GM18517 (cell line): Measurements from ENCODE around the gene NCCRP1.
"Not testable (repeated sequence)": the region's sequence is repeated elsewhere in the genome, so short reads cannot be mapped to it uniquely, and the experiment has no call there.

Experiments
- ATAC-seq: cut with Tn5 transposase; IDR thresholded peaks from one replicate; pipeline ENCODE4 v1.9.1; 2021; ENCODE audit warnings: mild to moderate bottlenecking, moderate library complexity; ENCODE audit not compliant: unreplicated experiment

NCCRP1 gene

DNA sequence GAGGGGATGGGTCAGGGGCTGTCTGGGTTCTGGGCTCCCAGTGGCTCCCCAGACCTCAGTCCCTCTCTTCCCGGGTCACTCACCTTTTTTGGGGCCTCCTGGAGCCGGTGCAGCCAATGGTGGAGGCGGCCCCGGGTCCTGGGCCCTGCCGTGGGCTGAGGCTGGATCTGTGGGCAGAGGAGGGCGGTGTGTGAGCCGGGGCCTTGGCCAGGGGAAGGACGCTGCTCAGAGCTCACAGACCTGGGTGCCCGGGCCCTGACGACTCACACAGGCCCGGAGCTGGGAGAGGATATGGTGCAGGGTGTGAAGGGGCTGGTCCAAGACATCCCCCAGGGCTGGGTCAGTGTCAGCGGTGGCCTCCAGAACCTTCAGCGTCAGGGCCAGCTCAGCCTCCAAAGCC lies 47.0 kb downstream of the NCCRP1 start:
- ATAC-seq: not testable (repeated sequence)

DNA sequence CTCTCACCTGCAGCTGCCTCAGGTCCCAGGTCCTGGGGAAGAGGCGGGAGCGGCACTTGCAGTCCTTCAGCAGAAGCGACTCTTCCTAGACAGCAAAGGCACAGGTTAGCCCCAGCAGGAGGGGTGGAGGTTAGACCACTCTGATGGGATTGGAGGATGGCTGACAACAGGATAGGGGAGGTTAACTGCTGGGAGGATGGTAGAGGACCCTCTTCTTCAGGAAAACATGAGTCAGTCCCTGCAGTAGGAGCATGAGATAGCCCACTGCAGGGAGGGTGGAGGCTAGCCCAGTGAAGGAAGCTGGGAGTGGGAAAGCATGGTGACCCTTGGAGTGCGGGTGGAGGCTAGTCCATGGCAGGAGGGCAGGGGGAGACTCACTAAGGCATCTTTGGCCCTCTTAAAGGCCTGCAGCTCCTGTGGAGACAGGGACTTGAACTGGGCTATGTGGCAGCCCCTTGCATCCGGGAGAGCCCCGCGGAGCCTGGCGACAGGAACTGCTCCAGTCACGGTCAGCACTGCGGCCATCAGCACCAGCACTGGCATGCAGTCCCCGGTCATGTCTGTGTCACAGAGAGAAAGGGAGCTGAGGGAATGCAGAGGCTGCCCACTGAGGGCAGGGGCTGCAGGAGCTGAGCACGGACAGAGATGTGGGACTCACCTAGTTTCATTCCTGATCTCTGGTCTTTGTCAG lies 47.8 kb downstream of the NCCRP1 start, which contains the start of gene IFNL3:
IFNL3 (minus strand) TSS at position 597 of the 691 bp plus-strand sequence; CDS start at position 558, 39 bp downstream.
- not testable (repeated sequence) for ATAC-seq

DNA sequence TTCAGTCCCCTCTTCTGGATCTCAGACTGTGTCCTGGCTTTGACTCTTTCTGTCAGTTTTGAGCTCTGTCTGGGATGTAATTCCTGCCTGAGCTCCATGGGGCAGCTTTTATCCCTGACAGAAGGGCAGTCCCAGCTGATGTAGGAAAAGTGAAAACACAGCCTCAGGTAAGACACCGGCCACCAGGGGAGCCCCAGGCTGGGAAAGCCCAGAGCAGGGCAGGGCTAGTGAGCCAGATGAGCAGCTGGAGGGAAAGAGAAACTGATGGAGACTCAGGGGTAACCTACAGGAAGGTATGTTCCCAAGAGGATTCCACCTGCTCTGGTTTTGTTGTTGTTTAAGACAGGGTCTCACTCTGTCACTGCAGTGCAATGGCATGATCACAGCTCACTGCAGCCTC lies 48.4 kb downstream of the NCCRP1 start:
- ATAC-seq: not testable (repeated sequence)

DNA sequence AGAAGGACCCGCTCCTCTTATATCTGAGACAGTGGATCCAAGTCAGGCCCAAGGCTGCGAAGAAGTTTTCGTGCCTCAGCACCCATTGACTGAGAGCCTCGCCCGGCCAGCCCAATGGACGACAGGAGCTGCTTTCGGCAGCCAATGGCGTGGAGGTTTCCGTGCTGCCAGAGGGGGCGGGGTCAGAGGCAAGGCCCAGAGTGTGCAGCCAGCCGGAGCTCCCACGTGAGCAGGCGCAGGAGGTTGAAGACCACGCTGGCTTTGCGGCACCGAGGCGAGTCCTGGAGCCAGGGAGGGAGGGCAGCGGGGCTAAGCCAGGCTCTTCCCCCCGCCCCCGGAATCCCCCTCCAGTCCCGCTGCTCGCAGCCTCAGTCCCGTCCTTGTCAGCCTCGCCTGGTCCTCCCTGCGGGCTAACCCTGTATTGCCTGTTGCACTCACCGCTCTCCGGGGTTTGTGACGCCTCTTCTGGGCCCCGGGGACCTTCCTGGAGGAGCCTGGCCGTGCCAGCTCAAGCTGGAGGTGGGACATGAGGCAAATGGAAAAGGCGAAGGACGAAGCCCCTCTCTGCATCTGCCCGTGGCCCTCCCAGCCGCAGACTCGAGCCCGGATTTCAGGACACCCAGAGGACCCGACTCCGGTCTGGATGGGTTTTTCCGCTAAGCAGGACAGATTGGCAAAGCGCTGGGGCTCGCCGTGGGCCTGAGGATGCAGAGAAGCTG lies 50.3 kb downstream of the NCCRP1 start:
- no peak for ATAC-seq

DNA sequence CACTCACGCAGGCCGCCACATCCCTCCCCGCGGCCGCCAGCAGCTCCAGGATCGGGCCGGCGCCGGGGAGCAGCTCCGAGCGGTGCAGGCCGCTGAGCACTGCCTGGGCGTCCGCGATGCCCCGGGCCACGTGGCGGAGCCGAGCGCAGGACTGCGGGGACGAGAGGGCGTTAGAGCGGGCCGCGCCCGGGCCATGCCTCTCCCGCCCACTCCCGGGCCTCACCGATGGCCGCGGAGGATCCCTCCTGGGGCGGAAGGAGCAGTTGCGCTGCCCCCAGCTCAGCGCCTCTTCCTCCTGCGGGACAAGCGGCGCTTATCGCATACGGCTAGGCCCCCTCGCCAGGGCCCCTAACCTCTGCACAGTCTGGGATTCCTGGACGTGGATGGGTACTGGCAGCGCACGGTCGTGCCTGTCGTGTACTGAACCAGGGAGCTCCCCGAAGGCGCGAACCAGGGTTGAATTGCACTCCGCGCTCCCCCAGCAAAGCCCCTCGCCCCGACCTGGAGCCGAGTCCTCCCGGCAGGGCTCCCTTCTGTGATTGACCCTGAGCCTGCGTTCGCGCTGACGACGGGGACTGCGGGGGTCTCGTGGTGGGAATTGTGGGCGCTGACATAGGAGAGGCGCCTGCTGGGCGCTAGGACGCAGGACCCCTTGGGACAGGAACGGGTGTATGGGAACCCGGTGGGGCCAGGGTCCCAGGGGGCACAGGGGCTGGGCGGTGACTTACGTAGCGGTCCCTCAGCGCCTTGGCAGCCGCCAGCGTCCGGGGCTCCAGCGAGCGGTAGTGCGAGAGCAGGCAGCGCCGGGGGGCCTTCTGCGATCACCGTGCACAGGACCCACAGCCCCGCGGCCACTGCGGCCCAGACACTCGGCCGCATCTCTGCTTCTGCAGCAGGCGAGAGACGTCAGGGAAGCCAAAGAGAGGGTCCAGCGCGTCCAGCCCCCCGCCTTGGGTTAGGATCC lies 51.2 kb downstream of the NCCRP1 start:
- no peak for ATAC-seq

DNA sequence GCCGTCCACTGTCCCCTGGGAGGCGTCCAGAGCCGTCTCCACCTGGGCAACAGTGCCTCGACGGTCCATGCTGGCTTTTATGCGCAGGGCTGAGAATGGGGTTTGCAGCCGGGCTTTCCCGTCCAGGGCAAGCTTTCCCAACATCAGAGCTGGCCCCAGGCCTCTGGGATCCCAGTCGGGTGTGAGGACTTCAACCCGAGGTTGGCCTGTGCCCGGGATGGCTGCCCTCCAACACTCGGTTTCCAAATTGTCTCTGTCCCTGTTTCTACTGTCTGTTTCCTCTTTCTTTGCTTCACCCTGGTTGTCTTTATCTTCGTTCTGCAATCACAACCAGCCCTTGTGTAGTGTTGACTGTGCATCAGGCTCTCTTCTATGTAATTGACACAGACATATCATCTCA lies 52.0 kb downstream of the NCCRP1 start, which contains the start of gene IFNL4:
IFNL4 (minus strand) TSS at position 51 of the 400 bp plus-strand sequence.
- ATAC-seq: no peak

DNA sequence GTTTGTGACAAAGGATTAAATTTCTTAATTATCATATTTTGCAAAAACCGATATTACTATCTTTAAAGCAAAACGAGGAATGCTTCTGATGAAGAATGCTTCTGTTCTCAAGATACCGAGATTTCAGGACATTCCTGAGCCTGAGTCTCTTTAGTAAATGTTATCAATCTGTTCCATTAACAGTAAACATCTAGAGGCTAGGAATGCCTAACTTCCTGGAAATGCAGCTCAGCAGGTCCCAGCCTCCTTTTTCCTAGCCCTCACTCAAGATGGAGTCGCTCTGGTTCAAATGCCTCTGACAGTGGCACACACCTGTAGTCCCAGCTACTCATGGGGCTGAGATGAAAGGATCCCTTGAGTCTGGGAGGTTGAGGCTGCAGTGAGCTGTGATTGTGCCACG lies 54.3 kb downstream of the NCCRP1 start:
- no peak for ATAC-seq
